Inferior parietal cortex (tissue), 1 donor: ENCODE results near the gene WDR93.

Experiments used
- DNase-seq: peaks from one replicate; pipeline ENCODE4 v3.0.0-alpha.2; 2016; ENCODE audit errors: extremely low spot score

Gene WDR93

GRCh38 chr15:89690276-89691218 is at the start of gene WDR93, which contains the start of gene PEX11A:
Gene WDR93 (plus strand): TSS chr15:89690811. CDS start chr15:89701747, 10,936 bp downstream.
Gene PEX11A (minus strand): TSS chr15:89690754. CDS start chr15:89690632, 122 bp downstream.
- DNase-seq, result peak; percentile 61

GRCh38 chr15:89641053-89641452 is 49.6 kb upstream of the WDR93 start:
- DNase-seq, result no peak

GRCh38 chr15:89642106-89642505 is 48.5 kb upstream of the WDR93 start:
- DNase-seq, result no peak

GRCh38 chr15:89645680-89646079 is 44.9 kb upstream of the WDR93 start:
- DNase-seq, result no peak

GRCh38 chr15:89646416-89647141 is 44.0 kb upstream of the WDR93 start:
- DNase-seq, result no peak

- peak; percentile 43 for DNase-seq
Observed at GRCh38 chr15:89647191-89647851, 43.3 kb upstream of the WDR93 start.

GRCh38 chr15:89648106-89649012 is 42.3 kb upstream of the WDR93 start:
- no peak for DNase-seq

GRCh38 chr15:89649013-89649625 is 41.5 kb upstream of the WDR93 start:
- DNase-seq, result no peak

- DNase-seq, result no peak
Observed at GRCh38 chr15:89649716-89650115, 40.9 kb upstream of the WDR93 start.

- DNase-seq, result no peak
Observed at GRCh38 chr15:89652131-89652530, 38.5 kb upstream of the WDR93 start.

- DNase-seq, result no peak
Observed at GRCh38 chr15:89652666-89653065, 37.9 kb upstream of the WDR93 start.

- no peak for DNase-seq
Observed at GRCh38 chr15:89653578-89653977, 37.0 kb upstream of the WDR93 start.

GRCh38 chr15:89654301-89654761 is 36.3 kb upstream of the WDR93 start:
- DNase-seq, result no peak

- DNase-seq, result no peak
Observed at GRCh38 chr15:89654847-89655805, 35.5 kb upstream of the WDR93 start, which contains the start of gene KIF7. Gene KIF7 (minus strand): TSS chr15:89655467. CDS start chr15:89652930, 2,537 bp downstream.

- no peak for DNase-seq
Observed at GRCh38 chr15:89656116-89656815, 34.3 kb upstream of the WDR93 start.

- DNase-seq, result no peak
Observed at GRCh38 chr15:89657686-89658200, 32.9 kb upstream of the WDR93 start.

- DNase-seq, result no peak
Observed at GRCh38 chr15:89659295-89659694, 31.3 kb upstream of the WDR93 start.

GRCh38 chr15:89660556-89660955 is 30.1 kb upstream of the WDR93 start:
- no peak for DNase-seq
